Measurements from ENCODE around the gene PIEZO2.

PIEZO2 gene

DNA sequence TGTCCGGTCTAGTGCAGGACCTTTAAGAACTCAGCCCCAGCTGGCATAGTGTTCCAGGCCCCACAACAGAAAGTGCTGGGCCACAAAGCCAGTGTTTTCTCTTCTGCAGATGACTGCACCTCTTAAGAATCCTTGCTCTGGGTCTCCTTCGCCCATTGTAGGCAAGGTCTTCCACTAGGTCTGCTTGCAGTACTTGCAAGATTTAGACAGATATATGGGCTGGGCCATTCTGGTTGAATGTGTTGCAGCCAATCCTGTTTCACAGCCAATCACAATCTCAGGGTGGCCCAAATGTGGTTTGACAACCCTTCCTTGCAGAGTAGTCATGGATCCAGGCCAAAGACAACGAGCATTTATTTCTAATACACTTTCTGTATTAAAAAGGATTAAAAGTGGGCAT is 13.1 kb upstream of the PIEZO2 start:
- DNase-seq (ENCODE audit: low spot score): no peak
- CTCF ChIA-PET: no interaction called here
- no peak overlapping the region for H3K27ac ChIP-seq
- POLR2A ChIA-PET (ENCODE audit: low non-redundant PET): no interaction called here
- TF ChIP-seq, protein P1, sequence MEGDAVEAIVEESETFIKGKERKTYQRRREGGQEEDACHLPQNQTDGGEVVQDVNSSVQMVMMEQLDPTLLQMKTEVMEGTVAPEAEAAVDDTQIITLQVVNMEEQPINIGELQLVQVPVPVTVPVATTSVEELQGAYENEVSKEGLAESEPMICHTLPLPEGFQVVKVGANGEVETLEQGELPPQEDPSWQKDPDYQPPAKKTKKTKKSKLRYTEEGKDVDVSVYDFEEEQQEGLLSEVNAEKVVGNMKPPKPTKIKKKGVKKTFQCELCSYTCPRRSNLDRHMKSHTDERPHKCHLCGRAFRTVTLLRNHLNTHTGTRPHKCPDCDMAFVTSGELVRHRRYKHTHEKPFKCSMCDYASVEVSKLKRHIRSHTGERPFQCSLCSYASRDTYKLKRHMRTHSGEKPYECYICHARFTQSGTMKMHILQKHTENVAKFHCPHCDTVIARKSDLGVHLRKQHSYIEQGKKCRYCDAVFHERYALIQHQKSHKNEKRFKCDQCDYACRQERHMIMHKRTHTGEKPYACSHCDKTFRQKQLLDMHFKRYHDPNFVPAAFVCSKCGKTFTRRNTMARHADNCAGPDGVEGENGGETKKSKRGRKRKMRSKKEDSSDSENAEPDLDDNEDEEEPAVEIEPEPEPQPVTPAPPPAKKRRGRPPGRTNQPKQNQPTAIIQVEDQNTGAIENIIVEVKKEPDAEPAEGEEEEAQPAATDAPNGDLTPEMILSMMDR (conservative IDR thresholded peaks at IDR 0.05; ENCODE audit: low read depth): no peak

DNA sequence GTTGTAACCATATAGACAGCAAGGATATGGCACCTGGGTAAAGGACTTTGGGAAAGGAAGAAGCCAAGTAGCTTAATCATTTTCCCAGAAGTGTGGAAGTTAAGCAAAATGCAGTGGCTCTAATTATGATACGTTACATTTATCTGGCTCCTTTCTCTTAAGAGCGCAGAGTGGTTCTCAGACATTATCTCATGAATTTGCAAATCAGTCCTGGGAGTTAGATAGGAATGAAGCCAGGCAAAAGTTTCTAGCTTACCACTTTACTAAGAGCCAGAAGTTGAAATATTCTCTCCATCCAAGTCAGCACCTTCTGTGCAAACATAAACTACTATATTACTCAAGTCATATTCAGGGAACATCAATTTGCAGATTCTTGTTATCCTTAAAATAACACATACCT is 10.9 kb upstream of the PIEZO2 start:
- TF ChIP-seq, protein P1 (conservative IDR thresholded peaks at IDR 0.05; ENCODE audit: low read depth): no peak
- CTCF ChIA-PET: no interaction called here
- H3K27ac ChIP-seq: no peak overlapping the region
- DNase-seq (ENCODE audit: low spot score): no peak
- POLR2A ChIA-PET (ENCODE audit: low non-redundant PET): no interaction called here

DNA sequence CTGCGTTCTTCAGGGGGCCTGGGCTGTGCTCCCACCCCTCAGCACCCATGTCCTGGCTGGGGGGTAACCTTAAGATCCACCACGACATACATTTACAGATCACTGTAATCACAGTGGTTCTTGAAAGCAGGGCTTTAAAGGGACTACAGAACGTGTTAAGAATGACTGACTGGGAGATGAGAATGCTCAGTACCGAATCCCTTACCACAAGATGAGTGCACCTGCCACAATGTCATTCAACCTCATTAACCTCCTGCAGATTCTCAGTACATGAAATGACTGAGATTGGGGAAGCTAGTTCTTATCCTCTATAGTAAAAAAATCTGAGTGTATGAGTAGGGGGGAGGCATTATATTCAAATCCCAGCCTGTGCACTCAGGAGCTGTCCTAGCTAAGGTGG is 10.5 kb upstream of the PIEZO2 start:
- DNase-seq (ENCODE audit: low spot score): no peak
- TF ChIP-seq, protein P1 (conservative IDR thresholded peaks at IDR 0.05; ENCODE audit: low read depth): no peak
- no peak overlapping the region for H3K27ac ChIP-seq
- POLR2A ChIA-PET (ENCODE audit: low non-redundant PET): no interaction called here
- CTCF ChIA-PET: interaction anchor here (0.5 kb wide), 2 partner anchors 184 to 688 kb away, joined by 3 to 4 read pairs; no protein-coding TSS in a partner anchor

DNA sequence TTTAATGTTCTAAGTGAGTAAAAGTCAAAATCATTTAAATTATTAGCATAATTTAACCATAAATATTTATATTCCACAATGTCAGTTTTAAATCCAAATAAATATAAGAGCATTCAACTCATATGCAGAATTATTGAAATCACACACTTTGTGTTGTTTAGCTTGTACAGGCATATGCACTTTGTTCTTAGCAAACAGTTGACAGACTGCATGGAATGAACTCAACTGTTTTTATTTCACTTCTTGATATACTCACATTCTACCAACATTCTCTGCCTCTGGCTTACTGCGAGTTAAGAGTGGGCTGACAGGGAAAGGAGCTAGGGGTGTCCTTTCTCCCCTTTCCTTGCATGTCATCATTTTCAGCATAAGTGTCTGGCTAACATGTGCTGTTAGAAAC is 7.6 kb upstream of the PIEZO2 start:
- CTCF ChIA-PET: no interaction called here
- TF ChIP-seq, protein P1 (conservative IDR thresholded peaks at IDR 0.05; ENCODE audit: low read depth): no peak
- DNase-seq (ENCODE audit: low spot score): no peak
- no peak overlapping the region for H3K27ac ChIP-seq
- POLR2A ChIA-PET (ENCODE audit: low non-redundant PET): no interaction called here

DNA sequence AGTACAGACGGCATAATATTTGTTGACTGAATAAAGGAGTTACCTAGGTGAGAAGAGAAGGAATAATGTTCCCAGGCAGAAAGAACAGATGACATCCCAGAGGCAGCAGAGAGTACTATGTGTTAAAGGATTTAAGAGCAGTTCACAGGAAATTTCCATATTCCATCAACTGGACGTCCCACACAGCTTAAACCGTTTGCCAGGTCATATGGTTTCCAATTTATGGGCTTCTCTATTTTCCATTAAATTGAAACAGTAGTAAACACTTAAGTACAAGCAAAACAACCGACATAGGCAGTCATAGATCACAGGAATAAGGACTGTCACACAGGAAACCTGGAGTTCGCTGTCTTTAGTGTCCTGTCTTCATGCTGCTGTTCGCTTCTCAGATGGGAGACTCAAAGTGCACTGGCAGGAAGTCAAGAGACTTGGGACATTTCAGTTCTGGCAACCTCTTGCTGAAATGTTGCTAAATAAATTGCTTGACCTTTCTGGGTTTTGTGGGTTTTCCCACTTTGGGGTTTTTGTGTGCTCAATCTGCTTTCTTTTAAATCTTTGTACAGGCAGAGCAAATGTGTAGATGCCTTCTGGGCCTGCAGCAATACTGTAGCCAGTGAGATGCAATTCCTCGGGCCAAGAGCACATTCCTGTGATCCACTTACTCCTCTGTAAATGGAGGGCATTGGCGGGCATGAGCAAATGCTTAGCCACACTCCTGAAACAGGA is 5.8 kb upstream of the PIEZO2 start:
- ChIA-PET POLR2A (ENCODE audit: low non-redundant PET) (no interaction called here), CTCF (interaction anchor here (1.0 to 1.6 kb wide), 3 partner anchors 304 to 596 kb away, joined by 3 to 20 read pairs (median 16); no protein-coding TSS in a partner anchor)
- TF ChIP-seq, protein P1 (conservative IDR thresholded peaks at IDR 0.05; ENCODE audit: low read depth): no peak
- no peak for DNase-seq (ENCODE audit: low spot score)
- H3K27ac ChIP-seq: no peak overlapping the region

DNA sequence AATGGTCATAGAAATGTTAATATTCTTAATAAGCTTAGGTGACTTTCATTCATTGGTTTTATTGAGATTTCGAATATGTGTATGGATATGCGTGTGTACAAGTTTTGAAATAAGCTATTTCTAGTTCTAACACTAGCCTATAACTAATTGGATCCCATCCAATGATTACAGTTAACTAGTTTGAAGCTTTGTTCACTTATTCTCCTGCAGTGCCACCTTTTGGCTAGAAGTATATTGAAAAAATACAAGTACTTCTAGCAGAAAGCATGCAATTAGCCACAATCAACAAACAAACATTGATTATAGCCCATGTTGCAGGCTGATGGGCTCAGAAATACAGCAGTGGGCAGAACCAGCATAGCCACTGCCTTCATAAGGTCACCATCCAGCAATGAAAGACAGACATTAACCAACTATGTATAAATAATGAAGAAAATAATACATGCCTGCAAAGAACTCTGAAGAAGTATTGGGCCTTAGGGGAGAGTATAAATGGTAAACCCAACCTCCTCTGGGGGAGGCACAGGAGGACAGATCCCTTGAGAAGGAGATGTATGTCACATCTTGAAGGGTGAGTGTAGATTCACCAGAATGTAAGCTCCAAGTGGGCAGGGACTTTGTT is 5.1 kb upstream of the PIEZO2 start:
- ChIA-PET POLR2A (ENCODE audit: low non-redundant PET) (no interaction called here), CTCF (interaction anchor here (0.6 to 1.6 kb wide), 15 partner anchors 11 to 595 kb away, joined by 3 to 20 read pairs (median 3); no protein-coding TSS in a partner anchor)
- DNase-seq (ENCODE audit: low spot score): peak; percentile 40
- TF ChIP-seq, protein P1 (conservative IDR thresholded peaks at IDR 0.05; ENCODE audit: low read depth): peak; percentile 25; the same call in 1 of the 2 replicates
- no peak overlapping the region for H3K27ac ChIP-seq
